Measurements from ENCODE around the gene TBL1Y.
"Not testable (repeated sequence)": the region's sequence is repeated elsewhere in the genome, so short reads cannot be mapped to it uniquely, and the experiment has no call there.

TBL1Y gene

DNA sequence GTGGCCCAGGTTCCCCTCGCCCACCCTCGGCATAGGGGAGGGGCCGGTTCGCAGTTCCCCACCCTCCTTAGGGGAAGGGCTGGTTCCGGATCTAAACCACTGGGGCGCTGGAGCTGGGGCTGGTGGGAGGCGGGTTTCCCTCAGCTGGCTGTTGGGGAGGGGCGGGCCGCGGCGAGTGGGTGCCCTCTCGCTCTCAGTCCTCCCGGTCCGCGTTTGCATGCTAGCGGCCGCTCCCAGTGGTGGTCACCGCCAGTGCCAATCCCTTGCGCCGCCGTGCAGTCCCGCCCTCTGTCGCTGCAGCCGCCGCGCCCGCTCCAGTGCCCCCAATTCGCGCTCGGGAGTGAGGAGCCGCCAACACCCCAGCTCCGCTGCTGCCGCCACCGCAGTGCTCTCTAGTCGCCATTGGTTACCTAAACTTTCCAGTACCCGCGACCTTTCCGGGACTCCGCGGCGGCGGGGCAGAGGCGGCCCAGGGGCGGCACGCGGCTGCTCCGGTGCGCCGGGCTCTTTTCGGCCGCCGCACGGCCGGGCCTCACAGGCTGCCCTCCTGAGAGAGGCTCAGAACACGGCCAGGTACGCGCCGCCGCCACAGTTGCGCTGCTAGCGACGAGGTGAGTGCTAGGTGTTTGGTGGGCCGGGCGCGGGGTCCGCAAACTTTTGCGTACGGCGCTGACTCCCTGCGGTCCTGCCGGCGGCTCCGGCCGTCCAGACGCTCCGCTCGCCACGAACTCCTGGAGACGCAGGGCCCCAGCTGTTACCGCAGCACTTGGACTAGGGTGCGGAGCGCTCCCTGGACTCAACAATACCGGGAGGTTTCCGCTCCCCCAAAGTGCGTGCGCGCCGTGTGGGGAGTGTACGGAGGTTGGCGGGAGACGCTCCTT, at the start of gene TBL1Y:
Gene TBL1Y (plus strand): TSS at position 326 of the 881 bp plus-strand sequence. CDS start 114,388 bp downstream, outside the sequence.
- DNase-seq = no peak

DNA sequence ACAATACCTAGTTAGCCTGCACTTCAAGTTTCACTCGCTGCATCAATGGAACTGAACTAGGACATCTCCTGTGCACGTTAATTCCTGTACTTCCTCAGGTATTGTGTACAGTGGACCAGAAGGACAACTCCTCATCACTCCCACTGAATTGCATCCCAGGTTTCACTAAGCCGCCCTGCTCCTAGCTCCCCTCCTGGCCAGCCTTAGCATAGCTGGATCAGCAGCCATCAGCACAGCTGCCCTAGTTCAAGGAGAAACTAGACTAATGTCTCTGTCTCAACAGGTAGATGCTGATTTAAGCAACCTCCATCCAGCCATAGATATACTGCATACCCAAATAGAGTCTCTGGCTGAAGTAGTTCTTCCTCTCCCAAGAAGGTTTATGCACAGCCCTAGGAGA, 16.0 kb upstream of the TBL1Y start:
- DNase-seq = no peak

DNA sequence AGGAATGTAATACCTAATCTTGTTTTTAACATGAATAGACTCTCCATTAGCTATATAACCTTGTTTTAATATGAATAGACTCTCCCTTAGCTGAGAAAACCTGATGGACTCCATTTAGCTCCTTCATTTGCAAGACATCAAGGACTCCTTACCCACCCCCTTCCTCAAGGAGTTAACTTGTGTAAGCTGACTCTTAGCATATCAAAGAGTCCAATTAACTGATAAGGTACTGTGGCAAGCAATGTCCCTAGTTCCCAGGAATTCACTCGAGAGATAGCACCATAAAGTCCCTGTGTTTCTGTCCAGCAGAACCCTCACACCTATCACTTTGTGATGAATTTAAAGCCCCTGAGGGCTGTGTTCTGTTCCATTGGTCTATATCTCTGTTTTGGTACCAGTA, 15.3 kb upstream of the TBL1Y start:
- DNase-seq = no peak

DNA sequence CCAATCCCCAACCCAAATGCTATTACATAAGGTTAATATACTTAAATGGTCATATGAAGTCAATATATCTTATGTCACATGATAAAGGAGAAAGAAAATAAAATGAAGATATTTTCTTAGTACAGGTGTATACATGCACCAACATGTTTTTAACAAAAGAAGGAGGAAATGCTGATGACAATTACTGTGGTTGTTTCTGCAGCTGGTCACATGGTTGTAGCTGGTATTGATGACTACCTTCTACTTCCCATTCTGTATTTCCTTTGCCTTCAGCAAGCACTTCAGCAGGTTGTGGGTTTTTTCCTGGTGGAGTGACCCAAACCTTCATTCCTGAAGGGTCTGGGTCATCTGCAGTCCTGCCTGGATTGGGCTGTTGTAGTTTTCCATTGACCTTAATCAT, 8.4 kb upstream of the TBL1Y start:
- DNase-seq = not testable (repeated sequence)

DNA sequence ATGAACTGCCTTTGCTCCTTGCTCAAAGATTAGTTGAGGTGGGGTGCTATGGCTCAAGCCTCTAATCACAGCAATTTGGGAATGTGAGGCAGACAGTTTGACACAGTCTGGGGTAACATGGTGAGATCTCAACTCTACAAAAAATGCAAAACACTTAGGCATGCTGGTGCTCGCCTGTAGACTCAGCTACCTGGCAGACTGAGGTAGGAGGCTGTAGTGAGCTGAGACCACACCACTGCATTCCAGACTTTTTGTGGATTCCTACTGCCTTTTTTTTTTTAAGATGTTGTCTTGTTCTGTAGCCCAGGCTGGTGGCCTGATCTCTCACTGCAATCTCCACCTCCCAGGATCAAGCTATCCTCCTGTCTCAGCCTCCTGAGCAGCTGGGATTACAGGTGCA, 2.9 kb upstream of the TBL1Y start:
- DNase-seq = no peak

DNA sequence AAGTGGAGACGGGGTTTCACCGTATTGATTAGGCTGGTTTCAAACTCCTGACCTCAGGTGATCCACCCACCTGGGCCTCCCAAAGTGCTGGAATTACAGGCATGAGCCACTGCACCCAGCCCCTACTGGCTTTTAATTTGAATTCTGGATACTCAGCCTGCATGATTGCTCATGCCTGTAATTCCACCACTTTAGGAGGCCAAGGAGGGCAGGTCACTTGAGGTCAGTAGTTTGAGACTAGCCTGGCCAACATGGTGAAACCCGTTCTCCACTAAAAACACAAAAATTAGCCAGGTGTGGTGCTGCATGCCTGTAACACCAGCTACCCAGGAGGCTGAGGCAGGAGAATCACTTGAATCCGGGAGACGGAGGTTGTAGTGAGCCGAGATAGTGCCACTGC, 2.5 kb upstream of the TBL1Y start:
- DNase-seq = not testable (repeated sequence)

DNA sequence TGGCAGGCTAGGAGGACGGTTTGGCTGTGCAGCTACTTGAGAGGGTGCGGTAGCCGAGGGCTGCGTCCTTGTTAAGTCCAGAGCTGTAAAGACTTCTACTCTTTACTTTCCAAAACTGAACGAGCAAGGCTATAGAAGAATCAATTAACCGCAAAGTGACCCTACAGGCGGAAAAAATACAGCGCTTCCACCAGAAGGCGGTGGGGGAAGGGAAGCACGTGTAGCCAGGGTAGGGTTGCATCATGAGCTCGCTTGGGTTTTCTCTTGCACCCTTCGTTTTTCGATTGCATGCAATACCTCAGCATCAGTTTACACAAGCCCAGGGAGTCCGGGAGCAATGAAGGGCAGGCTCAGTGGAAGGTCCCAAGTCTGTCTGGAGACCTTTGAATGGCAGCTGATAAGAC, 1.4 kb upstream of the TBL1Y start:
- no peak for DNase-seq

DNA sequence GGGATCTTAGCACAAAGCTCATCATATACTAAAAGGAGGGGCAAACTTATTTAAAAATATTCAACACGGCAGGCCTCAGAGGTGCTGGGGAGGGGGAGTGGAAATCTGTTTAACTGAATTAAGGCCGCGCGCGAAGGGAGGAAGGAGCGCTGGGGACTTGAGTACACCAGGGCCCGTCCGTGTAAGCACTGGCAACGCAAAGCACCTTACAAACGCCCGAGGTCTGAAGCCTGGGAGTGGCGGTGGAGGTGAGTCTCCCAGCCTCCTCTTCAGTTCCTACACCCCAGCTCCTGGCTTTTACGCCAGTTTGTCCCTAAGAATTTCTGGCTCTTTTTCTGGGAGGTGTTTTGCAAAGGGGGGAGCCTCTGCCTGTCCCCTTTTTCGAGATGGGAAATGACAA, 641 bp upstream of the TBL1Y start:
- no peak for DNase-seq

DNA sequence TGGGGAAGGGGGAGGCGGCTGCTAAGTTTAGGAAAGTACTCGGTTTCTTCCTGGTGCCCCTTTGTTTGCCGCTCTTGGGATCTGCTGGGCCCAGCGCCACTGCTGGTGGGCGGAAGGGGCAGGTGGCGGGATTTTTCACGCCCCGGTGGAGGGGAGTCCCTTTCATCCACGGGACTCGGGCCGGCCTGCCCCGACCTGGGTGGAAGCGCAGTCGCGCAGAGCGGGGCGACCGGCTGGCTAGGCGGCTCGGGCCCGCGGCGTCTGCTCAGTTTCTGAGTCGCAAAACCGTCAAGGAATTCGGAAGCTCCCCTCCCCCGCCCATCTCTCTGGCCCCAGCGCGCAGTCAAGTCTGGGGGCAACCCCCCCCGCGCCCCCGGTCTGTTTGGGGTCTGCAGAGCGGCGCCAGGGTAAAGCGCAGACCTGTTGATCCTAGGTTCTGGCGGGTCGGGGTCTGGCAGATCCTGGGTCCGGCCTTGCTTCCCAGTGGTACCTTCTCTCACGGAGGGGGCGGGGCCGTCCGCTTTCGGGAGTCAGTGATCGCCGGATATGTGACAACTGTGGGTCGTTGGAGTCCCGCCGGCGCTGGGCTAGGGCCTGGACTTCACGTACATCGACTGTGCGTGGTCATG, 870 bp downstream of the TBL1Y start, which contains the start of gene AMELY:
Gene AMELY (minus strand): TSS at position 500 of the 629 bp plus-strand sequence. CDS start 39,144 bp downstream, outside the sequence.
- DNase-seq = no peak

DNA sequence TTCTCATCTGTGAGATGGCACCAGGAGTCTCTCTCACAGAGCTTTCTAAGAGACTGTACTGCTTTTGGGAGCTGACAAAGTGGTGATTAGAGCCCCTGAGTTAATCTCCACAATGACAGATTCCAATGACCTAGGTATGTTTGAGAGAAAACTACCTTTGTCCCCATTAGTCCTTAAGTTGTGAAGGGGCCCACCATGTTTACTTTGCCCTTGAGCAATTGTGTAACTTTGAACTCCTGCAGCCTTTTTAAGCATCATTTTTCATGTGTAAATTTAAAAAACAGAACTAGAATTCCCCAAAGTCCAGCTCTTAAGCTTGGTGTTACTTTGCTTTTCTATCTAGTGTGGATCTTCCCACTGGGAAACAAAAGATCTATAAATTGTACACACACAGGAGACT, 2.9 kb downstream of the TBL1Y start:
- no peak for DNase-seq

DNA sequence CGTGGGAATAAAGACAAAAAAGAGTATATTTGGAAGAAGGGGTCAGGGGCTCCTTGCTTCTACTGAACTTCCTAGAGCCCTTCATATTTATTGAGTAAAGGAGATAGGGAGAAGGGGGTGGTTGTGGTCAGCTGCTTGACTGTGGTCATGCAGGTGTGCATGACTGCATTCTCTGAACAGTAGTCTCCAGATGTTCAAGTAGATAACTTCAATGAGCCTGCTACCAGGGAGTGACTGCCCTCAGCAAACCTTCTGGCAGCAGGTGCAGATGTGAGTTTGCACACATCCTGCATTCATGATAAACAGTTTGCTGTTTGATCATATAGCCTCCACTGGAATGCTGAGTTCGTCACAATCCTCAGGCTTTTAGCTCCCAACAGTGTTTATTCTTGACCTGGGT, 10.6 kb downstream of the TBL1Y start:
- no peak for DNase-seq

DNA sequence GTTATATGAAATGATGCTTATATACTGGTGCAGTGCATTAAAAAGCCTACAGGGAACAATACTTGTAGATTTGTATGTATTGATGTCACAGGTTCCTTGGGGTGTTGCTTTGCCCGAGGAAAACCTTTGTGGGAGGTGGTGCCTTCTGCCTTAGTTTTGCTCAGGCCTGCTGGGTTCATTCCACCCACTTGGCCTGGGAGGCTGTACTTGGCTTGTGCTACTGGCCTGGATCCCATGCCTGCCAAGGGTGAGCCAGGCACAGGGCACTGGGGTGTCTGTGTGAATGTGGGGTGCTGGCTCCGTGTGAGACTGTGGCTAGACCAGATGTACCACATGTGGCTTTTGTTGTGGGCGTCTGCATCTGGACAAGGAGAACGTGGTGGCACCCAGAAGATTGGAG, 17.8 kb downstream of the TBL1Y start:
- DNase-seq = no peak

DNA sequence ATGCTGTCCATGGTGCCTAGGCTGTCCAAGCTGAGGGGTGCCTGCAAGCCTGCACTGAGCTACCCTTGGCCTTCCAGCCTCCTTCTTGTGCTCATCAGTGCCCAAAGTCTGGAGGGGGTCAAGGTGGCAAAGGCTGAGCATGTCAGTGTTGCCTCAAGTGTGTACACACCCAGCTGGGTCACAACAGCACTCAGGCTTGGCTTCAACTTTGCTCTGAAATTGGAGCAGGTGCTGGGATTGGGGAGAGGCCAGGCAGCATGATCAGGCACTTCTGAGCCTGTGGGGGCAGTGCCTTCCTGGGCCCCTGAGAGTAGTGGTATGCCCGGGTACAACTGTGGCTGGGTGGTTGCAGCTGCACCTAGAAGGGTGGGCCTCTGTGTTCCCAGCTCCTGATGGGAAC, 18.7 kb downstream of the TBL1Y start:
- no peak for DNase-seq

DNA sequence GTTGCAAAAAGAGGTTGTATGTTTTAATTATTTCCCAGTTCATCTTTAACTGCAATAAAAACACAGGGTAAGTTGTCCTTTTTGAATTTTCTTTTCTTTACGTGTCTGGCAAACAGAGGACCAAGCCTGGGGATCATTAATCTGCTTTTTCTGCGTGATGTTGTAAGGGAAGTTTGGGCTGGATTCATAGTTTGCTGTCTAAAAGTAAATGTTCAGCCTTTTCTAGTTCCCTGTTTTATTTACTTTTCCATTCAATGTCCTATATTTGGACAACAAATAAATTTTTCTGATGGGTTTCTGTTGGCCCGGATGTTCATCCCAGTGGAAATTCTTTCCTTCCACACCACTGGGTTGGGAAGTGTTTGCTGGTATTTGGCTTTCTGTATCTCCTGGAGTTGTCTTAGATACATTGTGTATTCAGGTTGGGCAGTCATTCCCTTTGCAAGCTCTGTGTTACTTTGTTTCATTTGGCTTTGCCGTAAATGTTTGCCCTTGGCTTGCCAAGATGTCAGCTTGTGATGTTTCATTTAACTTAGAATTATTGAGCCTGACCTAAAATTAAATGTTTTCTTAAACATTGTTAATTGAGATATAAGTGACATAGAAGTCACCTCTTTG, 21.4 kb downstream of the TBL1Y start:
- DNase-seq = no peak

DNA sequence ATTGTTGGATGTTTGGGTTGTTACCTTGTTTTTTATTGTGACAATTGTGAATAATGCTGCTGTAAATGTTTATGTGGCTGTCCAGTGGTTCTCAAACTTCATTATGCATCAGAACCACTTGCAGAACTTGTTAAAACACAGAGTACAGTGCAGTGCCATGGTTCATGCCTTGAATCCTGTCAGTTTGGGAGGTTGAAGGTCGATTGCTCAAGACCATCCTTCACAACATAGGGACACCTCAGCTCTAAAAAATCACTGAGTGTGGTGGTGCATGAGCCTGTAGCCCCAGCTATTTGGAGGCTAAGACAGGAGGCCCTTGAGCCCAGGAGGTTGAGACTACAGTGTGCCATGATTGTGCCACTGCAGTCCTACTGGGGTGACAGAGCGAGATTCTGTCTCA, 25.0 kb downstream of the TBL1Y start:
- DNase-seq = no peak

DNA sequence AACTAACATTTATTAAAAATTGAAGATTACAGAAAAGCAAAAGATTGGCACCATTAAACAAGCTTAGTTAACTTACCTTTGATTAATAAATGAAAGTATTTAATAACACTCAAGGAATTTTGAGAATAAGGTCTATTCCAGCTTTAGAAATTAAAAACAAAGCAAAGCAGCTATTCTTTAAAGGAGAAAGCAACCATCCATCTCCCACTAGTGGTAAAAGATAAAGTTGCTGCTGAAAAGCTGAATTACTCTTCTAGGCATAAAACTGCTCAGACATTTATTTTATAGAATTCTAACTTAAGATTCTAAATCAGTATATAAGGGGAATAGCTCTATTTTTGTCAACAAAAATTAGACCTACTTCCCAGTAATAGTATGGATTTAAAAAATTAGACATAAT, 37.2 kb downstream of the TBL1Y start:
- DNase-seq = no peak

DNA sequence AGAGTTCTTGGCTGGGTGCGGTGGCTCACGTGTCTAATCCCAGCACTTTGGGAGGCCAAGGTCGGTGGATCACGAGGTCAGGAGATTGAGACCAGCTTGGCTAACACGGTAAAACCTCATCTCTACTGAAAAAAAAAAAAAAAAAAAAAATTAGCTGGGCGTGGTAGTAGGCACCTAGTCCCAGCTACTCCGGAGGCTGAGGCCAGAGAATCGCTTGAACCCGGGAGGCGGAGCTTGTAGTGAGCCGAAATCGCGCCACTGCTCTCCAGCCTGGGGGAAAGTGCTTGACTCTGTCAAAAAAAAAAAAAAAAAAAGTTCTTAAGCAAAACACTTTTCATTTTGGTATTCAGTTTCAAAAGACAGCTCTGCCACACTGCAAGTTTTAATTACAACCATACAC, 37.9 kb downstream of the TBL1Y start:
- no peak for DNase-seq

DNA sequence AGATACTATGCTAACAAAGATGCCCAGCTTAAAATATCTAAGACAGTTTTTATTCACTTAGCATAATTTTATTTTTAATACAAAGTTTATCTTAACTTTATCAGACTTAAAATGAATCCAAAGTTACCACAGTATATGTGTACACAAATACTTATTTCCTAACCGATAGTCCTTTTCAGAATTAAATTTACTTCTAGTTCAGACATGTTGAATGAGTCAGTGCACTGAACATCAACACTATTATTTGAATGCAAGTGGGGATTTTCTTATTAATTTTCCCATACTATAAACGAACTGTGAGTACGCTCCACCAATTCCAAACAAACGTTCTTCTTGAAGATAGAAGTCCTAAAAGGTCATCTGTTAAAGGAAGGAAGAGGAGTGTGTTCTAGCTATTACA, 39.5 kb downstream of the TBL1Y start:
- no peak for DNase-seq

DNA sequence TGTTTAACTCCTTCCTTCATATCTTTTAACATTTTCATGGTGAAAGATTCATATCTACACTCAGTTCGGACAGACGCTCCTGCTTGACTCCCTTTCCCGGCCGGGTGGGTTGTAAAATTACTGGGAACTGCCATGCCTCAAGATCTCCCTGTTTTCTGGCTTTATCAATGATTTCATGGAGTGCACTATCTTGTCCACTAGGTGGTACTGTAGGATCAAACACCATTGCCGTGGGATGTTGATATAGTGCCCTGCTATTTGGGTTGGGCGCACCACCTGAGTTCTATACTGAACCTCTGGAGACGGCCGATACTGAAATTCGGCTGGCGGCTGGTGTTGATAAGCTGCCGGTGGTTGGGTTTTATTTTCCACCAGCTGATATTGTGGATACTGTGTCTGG, 54.2 kb downstream of the TBL1Y start:
- no peak for DNase-seq

DNA sequence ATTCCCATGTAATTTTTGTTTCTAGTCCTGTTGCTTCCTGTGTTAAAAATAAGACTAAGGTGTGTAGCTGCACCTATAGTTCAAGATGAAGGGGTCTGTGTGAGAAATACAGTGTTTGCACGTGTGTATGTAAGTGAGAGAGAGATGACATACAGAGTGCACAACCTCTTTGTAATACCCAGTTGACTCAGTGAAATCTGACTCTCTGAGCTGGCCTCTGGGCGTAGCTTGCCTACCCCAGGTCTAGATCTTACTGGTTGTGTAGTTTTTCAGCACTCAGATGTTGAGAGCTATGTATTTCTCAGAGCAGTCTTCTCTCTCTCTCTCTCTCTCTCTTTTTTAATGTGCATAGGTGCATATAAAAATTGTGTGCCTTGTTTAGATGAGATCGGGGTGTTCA, 56.0 kb downstream of the TBL1Y start:
- no peak for DNase-seq

DNA sequence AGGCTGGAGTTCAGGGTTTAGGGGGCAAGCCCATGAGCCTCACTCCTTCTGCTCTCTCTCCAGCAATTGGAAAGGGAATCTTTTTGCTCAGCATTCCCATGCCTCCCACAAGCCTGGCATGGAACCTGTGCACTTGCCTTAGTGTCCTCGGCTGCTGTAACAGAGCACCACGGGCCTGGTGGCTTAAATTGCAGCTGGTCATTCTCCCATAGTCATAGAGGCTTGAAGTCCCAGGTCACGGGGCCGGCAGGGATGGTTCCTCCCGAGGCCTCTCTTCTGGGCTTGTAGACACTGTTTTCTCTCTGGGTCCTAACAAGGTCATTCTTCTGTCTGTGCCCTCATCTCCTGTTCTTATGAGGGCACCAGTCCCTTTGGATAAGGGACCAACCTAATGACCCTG, 57.2 kb downstream of the TBL1Y start:
- DNase-seq = no peak

DNA sequence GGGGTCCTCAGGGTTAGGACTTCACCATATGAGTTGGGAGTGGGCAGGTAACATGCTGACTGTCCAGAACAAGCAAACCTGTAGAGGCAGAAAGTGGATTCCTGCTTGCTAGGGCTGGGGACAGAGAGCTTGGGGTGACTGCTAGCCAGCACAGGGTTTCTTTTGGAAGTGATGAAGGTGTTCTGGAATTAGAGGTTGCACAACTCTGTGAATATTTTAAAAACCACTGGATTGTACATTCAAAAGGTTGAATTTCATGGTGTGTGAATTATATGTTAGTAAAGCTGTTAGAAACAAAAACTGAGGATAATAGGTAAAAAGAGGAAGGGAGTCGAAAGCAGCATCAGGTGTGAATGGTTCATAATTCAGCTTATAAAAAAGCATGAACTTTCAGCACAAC, 57.7 kb downstream of the TBL1Y start:
- DNase-seq = no peak

DNA sequence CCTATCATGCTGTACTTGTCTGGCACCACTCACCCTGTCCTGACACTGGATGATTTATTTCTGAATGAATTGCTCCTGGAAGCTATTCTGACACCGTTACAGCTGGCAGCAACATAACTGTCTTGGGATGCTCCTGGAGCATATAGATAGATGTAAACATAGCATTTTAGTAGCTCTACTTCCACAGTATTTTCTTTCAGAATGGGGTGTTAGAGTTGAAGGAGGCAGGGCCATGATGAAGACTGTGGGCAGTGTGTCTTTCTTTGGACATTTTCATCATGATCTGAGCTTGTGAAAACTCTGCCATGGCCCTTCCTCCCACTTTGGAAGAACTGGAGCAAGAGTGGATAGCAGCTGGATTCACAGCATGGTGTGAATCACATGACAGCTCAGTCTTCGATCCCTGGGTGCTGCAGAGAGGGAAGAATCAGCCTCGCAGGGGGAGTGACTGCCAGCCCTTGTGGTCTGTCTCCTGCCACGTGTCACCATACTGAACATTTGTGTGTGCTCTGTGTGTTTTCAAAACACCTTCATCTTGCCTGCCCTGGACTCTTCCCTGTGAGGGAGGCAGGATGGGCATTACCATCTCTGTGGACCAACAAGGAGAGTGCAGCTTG, 61.9 kb downstream of the TBL1Y start:
- no peak for DNase-seq

DNA sequence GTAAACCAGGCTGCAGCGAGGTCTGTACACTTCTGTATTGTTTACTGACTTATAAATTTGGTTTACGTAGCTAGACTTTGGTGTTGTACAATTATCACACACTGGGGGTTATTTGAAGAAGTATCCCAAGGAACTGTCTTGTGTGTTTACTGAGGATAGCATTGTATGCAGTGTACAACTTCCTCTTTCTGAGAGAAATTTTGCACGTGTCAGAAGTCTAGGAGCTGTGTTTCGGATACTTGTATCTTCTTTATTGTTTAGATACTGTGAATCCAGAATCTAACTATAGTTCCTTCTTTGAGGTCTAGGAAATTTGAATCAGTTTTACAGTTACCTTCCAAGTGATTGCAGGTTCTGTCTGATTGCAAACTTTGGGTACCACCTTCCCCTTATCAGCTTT, 64.5 kb downstream of the TBL1Y start:
- no peak for DNase-seq
